Measurements from ENCODE around the gene CGB8. TPM values are rescaled to one million over a fixed set of nuclear protein-coding genes. Genes with fewer than 3 reads are reported as not detected.
A peak's percentile ranks its signal among the peaks of the same experiment; 100 is the strongest.
"Not testable (repeated sequence)": the region's sequence is repeated elsewhere in the genome, so short reads cannot be mapped to it uniquely, and the experiment has no call there.

CGB8 gene
- total RNA-seq, 1 donor from 2014 or later, result not detected

GRCh38 chr19:49057636-49058234 lies 8.8 kb upstream of the CGB8 start, which contains the start of gene CGB7:
TSS of gene CGB7 (minus strand) at chr19:49057749. CDS start at chr19:49055375, 2,374 bp downstream.
- no peaks in the 10 kb centered on the region for H3K36me3 Mint-ChIP-seq
- Histone ChIP-seq H3K4me3 (peak within 1 kb of the TSS; percentile 48), H4K20me1 (ENCODE audit: low read depth) (peaks cover 5% of the 10 kb centered on the region), H3K27ac (no peak within 1 kb of the TSS), H3K27me3 (peaks cover 65% of the 10 kb centered on the region), H3K9ac (no peak within 1 kb of the TSS), H3K4me1 (peaks cover 13% of the 10 kb centered on the region), H3K36me3 (no peaks in the 10 kb centered on the region), H3K79me2 (ENCODE audit: low read depth) (no peaks in the 10 kb centered on the region), H3K9me3 (ENCODE audit: low read depth) (no peaks in the 10 kb centered on the region), H2AFZ (replicated peaks) (peak within 1 kb of the TSS; percentile 75), H3F3A (ENCODE audit: low read depth) (no peaks in the 10 kb centered on the region), H3K4me2 (peak within 1 kb of the TSS; percentile 76)
- peaks cover 44% of the 10 kb centered on the region for H3K27me3 Mint-ChIP-seq (ENCODE audit: insufficient read depth, low read depth)
- no peak within 1 kb of the TSS for H3K27ac Mint-ChIP-seq
- peak within 1 kb of the TSS; percentile 78 for H3K4me3 Mint-ChIP-seq
- peaks cover 22% of the 10 kb centered on the region for H3K4me1 Mint-ChIP-seq
- TF ChIP-seq EZH2phosphoT487 (IDR thresholded peaks at IDR 0.05) (no peak), EZH2 (IDR thresholded peaks at IDR 0.05) (no peak), CTCF (IDR thresholded peaks at IDR 0.05) (no peak)
- no peaks in the 10 kb centered on the region for H3K9me3 Mint-ChIP-seq
- peak; percentile 87 for DNase-seq (ENCODE audit: low spot score)

GRCh38 chr19:49056902-49057596 lies 8.1 kb upstream of the CGB8 start:
- not testable (repeated sequence) for H4K20me1 ChIP-seq (ENCODE audit: low read depth); H3K36me3 ChIP-seq; H3K27ac ChIP-seq; H3K27ac Mint-ChIP-seq; H3K9ac ChIP-seq; H3K36me3 Mint-ChIP-seq; H3K79me2 ChIP-seq (ENCODE audit: low read depth); H3K9me3 Mint-ChIP-seq; H3K9me3 ChIP-seq (ENCODE audit: low read depth); H3F3A ChIP-seq (ENCODE audit: low read depth); DNase-seq (ENCODE audit: low spot score)
- Mint-ChIP-seq H3K27me3 (ENCODE audit: insufficient read depth, low read depth) (peaks cover 42% of the 10 kb centered on the region), H3K4me1 (peaks cover 22% of the 10 kb centered on the region), H3K4me3 (peak overlapping the region; percentile 78)
- Histone ChIP-seq H3K4me1 (peaks cover 13% of the 10 kb centered on the region), H2AFZ (replicated peaks) (peak overlapping the region; percentile 75), H3K4me2 (peak overlapping the region; percentile 76), H3K27me3 (peaks cover 65% of the 10 kb centered on the region), H3K4me3 (peak overlapping the region; percentile 48)
- peak; percentile 91 for TF ChIP-seq EZH2 (IDR thresholded peaks at IDR 0.05)
- peak; percentile 65 for TF ChIP-seq EZH2phosphoT487 (IDR thresholded peaks at IDR 0.05)

GRCh38 chr19:49056101-49056901 lies 7.4 kb upstream of the CGB8 start:
- H2AFZ ChIP-seq (replicated peaks), result peak overlapping the region; percentile 75

GRCh38 chr19:49050376-49051033 lies 1.6 kb upstream of the CGB8 start:
- H4K20me1 ChIP-seq (ENCODE audit: low read depth); DNase-seq (ENCODE audit: low spot score); H3K4me1 Mint-ChIP-seq; H3K9me3 ChIP-seq (ENCODE audit: low read depth); H3F3A ChIP-seq (ENCODE audit: low read depth); H3K27me3 ChIP-seq; H3K4me2 ChIP-seq; H3K36me3 Mint-ChIP-seq; H3K36me3 ChIP-seq; H3K9me3 Mint-ChIP-seq; H3K27me3 Mint-ChIP-seq (ENCODE audit: insufficient read depth, low read depth); H3K27ac Mint-ChIP-seq; H3K4me3 ChIP-seq; H3K9ac ChIP-seq; H3K27ac ChIP-seq; H3K79me2 ChIP-seq (ENCODE audit: low read depth); H3K4me3 Mint-ChIP-seq; H2AFZ ChIP-seq (replicated peaks); H3K4me1 ChIP-seq: not testable (repeated sequence)

More at GRCh38 chr19:49056101-49056901, 7.4 kb upstream of the CGB8 start:
- Histone ChIP-seq H3K79me2 (ENCODE audit: low read depth) (no peaks in the 10 kb centered on the region), H3K27me3 (peaks cover 64% of the 10 kb centered on the region), H3K27ac (no peak overlapping the region), H3K9ac (no peak overlapping the region), H3K36me3 (no peaks in the 10 kb centered on the region), H3K9me3 (ENCODE audit: low read depth) (no peaks in the 10 kb centered on the region), H3K4me3 (peak overlapping the region; percentile 48), H3K4me1 (peaks cover 13% of the 10 kb centered on the region), H4K20me1 (ENCODE audit: low read depth) (peaks cover 5% of the 10 kb centered on the region), H3F3A (ENCODE audit: low read depth) (no peaks in the 10 kb centered on the region), H3K4me2 (peak overlapping the region; percentile 76)
- Mint-ChIP-seq H3K4me3 (peak overlapping the region; percentile 78), H3K27ac (no peak overlapping the region), H3K9me3 (no peaks in the 10 kb centered on the region), H3K4me1 (peaks cover 22% of the 10 kb centered on the region), H3K36me3 (no peaks in the 10 kb centered on the region), H3K27me3 (ENCODE audit: insufficient read depth, low read depth) (peaks cover 40% of the 10 kb centered on the region)
- DNase-seq (ENCODE audit: low spot score), result peak; percentile 87
- peak; percentile 84 for TF ChIP-seq EZH2 (IDR thresholded peaks at IDR 0.05)
- peak; percentile 52 for TF ChIP-seq CTCF (IDR thresholded peaks at IDR 0.05)
- TF ChIP-seq EZH2phosphoT487 (IDR thresholded peaks at IDR 0.05), result peak; percentile 85

GRCh38 chr19:49049834-49050233 lies 923 bp upstream of the CGB8 start:
- not testable (repeated sequence) for H3K4me1 Mint-ChIP-seq; H3K36me3 Mint-ChIP-seq; H3K4me2 ChIP-seq; H3K27me3 ChIP-seq; H3K9me3 Mint-ChIP-seq; DNase-seq (ENCODE audit: low spot score); H3K9ac ChIP-seq; H3F3A ChIP-seq (ENCODE audit: low read depth); H3K4me3 ChIP-seq; H3K36me3 ChIP-seq; H3K9me3 ChIP-seq (ENCODE audit: low read depth); H3K79me2 ChIP-seq (ENCODE audit: low read depth); H3K27me3 Mint-ChIP-seq (ENCODE audit: insufficient read depth, low read depth); H3K4me1 ChIP-seq; H3K4me3 Mint-ChIP-seq; H3K27ac ChIP-seq; H2AFZ ChIP-seq (replicated peaks); H3K27ac Mint-ChIP-seq; H4K20me1 ChIP-seq (ENCODE audit: low read depth)

Measured in neural progenitor cell (in vitro differentiated cells).